ENCODE results near the gene CARTPT. TPM values are rescaled to one million over a fixed set of nuclear protein-coding genes. Genes with fewer than 3 reads are reported as not detected.
A peak's percentile ranks its signal among the peaks of the same experiment; 100 is the strongest.

CARTPT gene
- total and polyA plus RNA-seq, 2 donors (not counting 1 experiment from before 2014, with no cell fraction given), result not detected

- Histone ChIP-seq H2AFZ (ENCODE audit: low read length) (no peak overlapping the region), H3K4me1 (ENCODE audit: control insufficient read depth, extremely low read depth, insufficient read depth, low read length) (no peaks in the 10 kb centered on the region), H3K4me2 (ENCODE audit: extremely low read depth, insufficient read depth, low read length) (no peak overlapping the region), H4K20me1 (ENCODE audit: control insufficient read depth, extremely low read depth, insufficient read depth, low read length) (no peaks in the 10 kb centered on the region), H3K27me3 (ENCODE audit: control insufficient read depth, insufficient read depth, low read length) (peaks cover 7% of the 10 kb centered on the region), H3K4me3 (replicated peaks in 1 of 4; ENCODE audit: control extremely low read depth in 1 of 4, insufficient read depth in 1 of 4, low read depth in 3 of 4, low read length in 4 of 4) (no peak overlapping the region), H3K27ac (ENCODE audit: insufficient read depth, low read length) (no peak overlapping the region), H3K79me2 (ENCODE audit: control insufficient read depth, insufficient read depth, low read length) (no peaks in the 10 kb centered on the region), H3K9ac (ENCODE audit: insufficient read depth, low read length) (no peak overlapping the region), H3K36me3 (ENCODE audit: control insufficient read depth, insufficient read depth, low read length) (no peaks in the 10 kb centered on the region), H3K9me3 (ENCODE audit: control insufficient read depth, insufficient read depth, low read depth, low read length) (no peaks in the 10 kb centered on the region)
- TF ChIP-seq EZH2 (IDR thresholded peaks at IDR 0.05; ENCODE audit: low read length, missing control alignments), result no peak
- TF ChIP-seq, protein P1, sequence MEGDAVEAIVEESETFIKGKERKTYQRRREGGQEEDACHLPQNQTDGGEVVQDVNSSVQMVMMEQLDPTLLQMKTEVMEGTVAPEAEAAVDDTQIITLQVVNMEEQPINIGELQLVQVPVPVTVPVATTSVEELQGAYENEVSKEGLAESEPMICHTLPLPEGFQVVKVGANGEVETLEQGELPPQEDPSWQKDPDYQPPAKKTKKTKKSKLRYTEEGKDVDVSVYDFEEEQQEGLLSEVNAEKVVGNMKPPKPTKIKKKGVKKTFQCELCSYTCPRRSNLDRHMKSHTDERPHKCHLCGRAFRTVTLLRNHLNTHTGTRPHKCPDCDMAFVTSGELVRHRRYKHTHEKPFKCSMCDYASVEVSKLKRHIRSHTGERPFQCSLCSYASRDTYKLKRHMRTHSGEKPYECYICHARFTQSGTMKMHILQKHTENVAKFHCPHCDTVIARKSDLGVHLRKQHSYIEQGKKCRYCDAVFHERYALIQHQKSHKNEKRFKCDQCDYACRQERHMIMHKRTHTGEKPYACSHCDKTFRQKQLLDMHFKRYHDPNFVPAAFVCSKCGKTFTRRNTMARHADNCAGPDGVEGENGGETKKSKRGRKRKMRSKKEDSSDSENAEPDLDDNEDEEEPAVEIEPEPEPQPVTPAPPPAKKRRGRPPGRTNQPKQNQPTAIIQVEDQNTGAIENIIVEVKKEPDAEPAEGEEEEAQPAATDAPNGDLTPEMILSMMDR (conservative IDR thresholded peaks at IDR 0.05 in 1 of 2, IDR thresholded peaks at IDR 0.05 in 1 of 2; ENCODE audit: low read depth in 1 of 2, low read length in 2 of 2), result peak; percentile 17 to 47
- DNase-seq (ENCODE audit: low read depth in 2 of 2), result no peak
Observed at GRCh38 chr5:71697967-71698366, 21.1 kb upstream of the CARTPT start.

DNA sequence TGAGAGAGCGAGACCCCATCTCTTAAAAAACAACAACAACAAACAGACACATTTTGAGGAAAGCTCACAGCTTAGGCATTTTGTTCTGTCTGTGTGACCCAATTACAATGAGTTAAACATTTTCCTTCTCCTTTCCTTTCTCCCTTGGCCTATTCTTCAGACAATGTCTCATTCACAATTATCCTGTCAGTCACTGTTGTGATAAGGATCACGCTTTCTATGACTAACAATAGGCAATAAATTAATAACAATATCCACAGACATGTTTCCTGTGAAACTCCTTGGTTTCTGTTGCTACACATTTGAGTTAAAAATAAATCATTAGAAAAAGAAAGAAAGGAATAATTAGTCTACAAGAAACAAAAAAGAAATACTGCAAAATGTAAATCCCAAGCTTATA is 19.8 kb upstream of the CARTPT start:
- no peaks in the 10 kb centered on the region for H3K79me2 ChIP-seq (ENCODE audit: control insufficient read depth, insufficient read depth, low read length)
- no peaks in the 10 kb centered on the region for H4K20me1 ChIP-seq (ENCODE audit: control insufficient read depth, extremely low read depth, insufficient read depth, low read length)
- H3K27me3 ChIP-seq (ENCODE audit: control insufficient read depth, insufficient read depth, low read length), result peaks cover 7% of the 10 kb centered on the region
- H3K9ac ChIP-seq (ENCODE audit: insufficient read depth, low read length), result no peak overlapping the region
- no peak overlapping the region for H3K4me3 ChIP-seq (replicated peaks in 1 of 4; ENCODE audit: control extremely low read depth in 1 of 4, insufficient read depth in 1 of 4, low read depth in 3 of 4, low read length in 4 of 4)
- no peak for DNase-seq (ENCODE audit: low read depth in 2 of 2)
- H3K9me3 ChIP-seq (ENCODE audit: control insufficient read depth, insufficient read depth, low read depth, low read length), result no peaks in the 10 kb centered on the region
- no peak for TF ChIP-seq EZH2 (IDR thresholded peaks at IDR 0.05; ENCODE audit: low read length, missing control alignments)
- TF ChIP-seq, protein P1 (conservative IDR thresholded peaks at IDR 0.05 in 1 of 2, IDR thresholded peaks at IDR 0.05 in 1 of 2; ENCODE audit: low read depth in 1 of 2, low read length in 2 of 2), result no peak
- H3K36me3 ChIP-seq (ENCODE audit: control insufficient read depth, insufficient read depth, low read length), result no peaks in the 10 kb centered on the region
- H3K4me2 ChIP-seq (ENCODE audit: extremely low read depth, insufficient read depth, low read length), result no peak overlapping the region
- no peak overlapping the region for H3K27ac ChIP-seq (ENCODE audit: insufficient read depth, low read length)
- no peak overlapping the region for H2AFZ ChIP-seq (ENCODE audit: low read length)
- H3K4me1 ChIP-seq (ENCODE audit: control insufficient read depth, extremely low read depth, insufficient read depth, low read length), result no peaks in the 10 kb centered on the region

GRCh38 chr5:71699751-71700150 is 19.3 kb upstream of the CARTPT start:
- TF ChIP-seq, protein P1 (conservative IDR thresholded peaks at IDR 0.05 in 1 of 2, IDR thresholded peaks at IDR 0.05 in 1 of 2; ENCODE audit: low read depth in 1 of 2, low read length in 2 of 2), result no peak
- no peak for TF ChIP-seq EZH2 (IDR thresholded peaks at IDR 0.05; ENCODE audit: low read length, missing control alignments)
- Histone ChIP-seq H3K27me3 (ENCODE audit: control insufficient read depth, insufficient read depth, low read length) (peaks cover 7% of the 10 kb centered on the region), H3K9ac (ENCODE audit: insufficient read depth, low read length) (no peak overlapping the region), H3K9me3 (ENCODE audit: control insufficient read depth, insufficient read depth, low read depth, low read length) (no peaks in the 10 kb centered on the region), H3K79me2 (ENCODE audit: control insufficient read depth, insufficient read depth, low read length) (no peaks in the 10 kb centered on the region), H3K36me3 (ENCODE audit: control insufficient read depth, insufficient read depth, low read length) (no peaks in the 10 kb centered on the region), H3K27ac (ENCODE audit: insufficient read depth, low read length) (no peak overlapping the region), H3K4me1 (ENCODE audit: control insufficient read depth, extremely low read depth, insufficient read depth, low read length) (no peaks in the 10 kb centered on the region), H4K20me1 (ENCODE audit: control insufficient read depth, extremely low read depth, insufficient read depth, low read length) (no peaks in the 10 kb centered on the region), H2AFZ (ENCODE audit: low read length) (no peak overlapping the region), H3K4me2 (ENCODE audit: extremely low read depth, insufficient read depth, low read length) (no peak overlapping the region), H3K4me3 (replicated peaks in 1 of 4; ENCODE audit: control extremely low read depth in 1 of 4, insufficient read depth in 1 of 4, low read depth in 3 of 4, low read length in 4 of 4) (no peak overlapping the region)
- DNase-seq (ENCODE audit: low read depth in 2 of 2), result no peak
